GM21717 (cell line): Measurements from ENCODE around the gene PRODH2.
"Not testable (repeated sequence)": the region's sequence is repeated elsewhere in the genome, so short reads cannot be mapped to it uniquely, and the experiment has no call there.

Experiments used
- ATAC-seq: cut with Tn5 transposase; IDR thresholded peaks from one replicate; pipeline ENCODE4 v1.9.1; 2021; ENCODE audit warnings: mild to moderate bottlenecking, moderate library complexity; ENCODE audit not compliant: unreplicated experiment

Gene PRODH2

GRCh38 chr19:35843676-35844481, 31.2 kb upstream of the PRODH2 start:
- ATAC-seq = no peak

GRCh38 chr19:35842666-35843272, 30.1 kb upstream of the PRODH2 start:
- ATAC-seq = no peak

GRCh38 chr19:35841961-35842595, 29.4 kb upstream of the PRODH2 start:
- no peak for ATAC-seq

GRCh38 chr19:35836096-35836495, 23.5 kb upstream of the PRODH2 start:
- ATAC-seq = not testable (repeated sequence)

GRCh38 chr19:35833972-35834371, 21.3 kb upstream of the PRODH2 start:
- no peak for ATAC-seq

- no peak for ATAC-seq
Observed at GRCh38 chr19:35832054-35832453, 19.4 kb upstream of the PRODH2 start.

- no peak for ATAC-seq
Observed at GRCh38 chr19:35830986-35831385, 18.3 kb upstream of the PRODH2 start.

GRCh38 chr19:35828692-35829301, 16.2 kb upstream of the PRODH2 start:
- no peak for ATAC-seq

GRCh38 chr19:35824150-35824549, 11.5 kb upstream of the PRODH2 start:
- no peak for ATAC-seq

GRCh38 chr19:35822579-35822978, 9.9 kb upstream of the PRODH2 start:
- ATAC-seq = no peak

GRCh38 chr19:35818445-35818844, 5.8 kb upstream of the PRODH2 start:
- ATAC-seq = no peak

GRCh38 chr19:35816846-35817245, 4.2 kb upstream of the PRODH2 start:
- no peak for ATAC-seq

GRCh38 chr19:35816262-35816661, 3.6 kb upstream of the PRODH2 start:
- no peak for ATAC-seq

- no peak for ATAC-seq
Observed at GRCh38 chr19:35813043-35813890, 622 bp upstream of the PRODH2 start.

GRCh38 chr19:35811317-35812219, 1.1 kb downstream of the PRODH2 start:
- no peak for ATAC-seq

GRCh38 chr19:35807633-35808032, 5.0 kb downstream of the PRODH2 start:
- ATAC-seq = no peak

- ATAC-seq = no peak
Observed at GRCh38 chr19:35806597-35806996, 6.0 kb downstream of the PRODH2 start.

- no peak for ATAC-seq
Observed at GRCh38 chr19:35805526-35806102, 7.0 kb downstream of the PRODH2 start.

GRCh38 chr19:35801828-35802227, 10.8 kb downstream of the PRODH2 start:
- ATAC-seq = no peak
